Mesenchymal stem cell (in vitro differentiated cells and primary cell): ENCODE data around the gene HACE1.

ENCODE experiments used
- DNase-seq: peaks from one replicate; pipeline ENCODE4 v3.0.0-alpha.2; 2013
- H2AFZ ChIP-seq: one replicate; pipeline ENCODE4 v1.6.1; 2013; ENCODE audit warnings: low read depth, mild to moderate bottlenecking, control low read depth, inconsistent platforms, low read length, moderate library complexity
- H2AK5ac ChIP-seq: 2 replicates; pipeline ENCODE4 v1.6.1; 2013; ENCODE audit warnings: low read length, moderate library complexity, mild to moderate bottlenecking, inconsistent platforms; ENCODE audit not compliant: severe bottlenecking
- H2BK120ac ChIP-seq: one replicate; pipeline ENCODE4 v1.6.1; 2013; ENCODE audit warnings: low read depth, mild to moderate bottlenecking, inconsistent platforms, low read length, moderate library complexity
- H2BK12ac ChIP-seq, 2 experiments: one replicate each; pipeline ENCODE4 v1.6.1; 2013; ENCODE audit warnings: inconsistent platforms in 2 of 2, low read length in 2 of 2, mild to moderate bottlenecking in 2 of 2, moderate library complexity in 2 of 2, control low read depth in 1 of 2
- H2BK15ac ChIP-seq: one replicate; pipeline ENCODE4 v1.6.1; 2013; ENCODE audit warnings: mild to moderate bottlenecking, low read depth, inconsistent platforms; ENCODE audit not compliant: poor library complexity, severe bottlenecking
- H2BK5ac ChIP-seq: 2 replicates; pipeline ENCODE4 v1.6.1; 2013; ENCODE audit warnings: low read depth, mild to moderate bottlenecking, low read length, control low read depth, inconsistent platforms; ENCODE audit not compliant: poor library complexity, severe bottlenecking
- H3K14ac ChIP-seq, 2 experiments: one replicate each; pipeline ENCODE4 v1.6.1; 2013; ENCODE audit warnings: inconsistent platforms in 2 of 2, low read length in 2 of 2, control low read depth in 1 of 2, mild to moderate bottlenecking in 1 of 2, moderate library complexity in 1 of 2
- H3K18ac ChIP-seq, 2 experiments: one replicate each; pipeline ENCODE4 v1.6.1; 2013; ENCODE audit warnings: inconsistent platforms in 2 of 2, low read length in 2 of 2, control low read depth in 1 of 2, low read depth in 1 of 2, mild to moderate bottlenecking in 1 of 2
- H3K23ac ChIP-seq, 2 experiments: one replicate each; pipeline ENCODE4 v1.6.1; 2013; ENCODE audit warnings: inconsistent platforms in 2 of 2, low read length in 2 of 2, mild to moderate bottlenecking in 2 of 2, moderate library complexity in 2 of 2, control low read depth in 1 of 2
- H3K27ac ChIP-seq: 2 replicates; pipeline ENCODE4 v1.5.1; 2013; ENCODE audit warnings: mild to moderate bottlenecking, moderate library complexity, low read length, control low read depth, inconsistent platforms; ENCODE audit not compliant: poor library complexity, severe bottlenecking
- H3K27me3 ChIP-seq, 2 experiments: 2 replicates each; pipeline versions ENCODE4 v1.6.1 to v1.7.0; 2013; ENCODE audit warnings: low read length in 2 of 2, mild to moderate bottlenecking in 2 of 2, moderate library complexity in 2 of 2, control low read depth in 1 of 2, inconsistent platforms in 1 of 2; ENCODE audit not compliant: control insufficient read depth in 1 of 2, insufficient read depth in 1 of 2
- H3K36me3 ChIP-seq, 2 experiments: 2 replicates each; pipeline versions ENCODE4 v1.6.1 to v1.7.0; 2013; ENCODE audit warnings: low read length in 2 of 2, control low read depth in 1 of 2, inconsistent platforms in 1 of 2, low read depth in 1 of 2, mild to moderate bottlenecking in 1 of 2; ENCODE audit not compliant: insufficient read depth in 2 of 2, control insufficient read depth in 1 of 2
- H3K4ac ChIP-seq, 2 experiments: one replicate each; pipeline ENCODE4 v1.6.1; 2013; ENCODE audit warnings: inconsistent platforms in 2 of 2, low read length in 2 of 2, mild to moderate bottlenecking in 2 of 2, moderate library complexity in 2 of 2, control low read depth in 1 of 2, low read depth in 1 of 2
- H3K4me1 ChIP-seq: 2 replicates; pipeline ENCODE4 v1.6.1; 2013; ENCODE audit warnings: low read depth, low read length, control low read depth; ENCODE audit not compliant: control insufficient read depth, insufficient read depth
- H3K4me2 ChIP-seq: 2 replicates; pipeline ENCODE4 v1.6.1; 2013; ENCODE audit warnings: low read length, mild to moderate bottlenecking, inconsistent platforms; ENCODE audit not compliant: poor library complexity, severe bottlenecking
- H3K4me3 ChIP-seq, 2 experiments: 2 replicates each; pipeline versions ENCODE4 v1.5.1 to v1.7.0; 2013; ENCODE audit warnings: low read length in 2 of 2, mild to moderate bottlenecking in 2 of 2, control low read depth in 1 of 2, low read depth in 1 of 2; ENCODE audit not compliant: insufficient read depth in 1 of 2
- H3K79me1 ChIP-seq: replicated peaks from 2 replicates; pipeline ENCODE4 v1.6.1; 2013; ENCODE audit warnings: mild to moderate bottlenecking, control low read depth, low read length, inconsistent platforms; ENCODE audit not compliant: poor library complexity, severe bottlenecking
- H3K9ac ChIP-seq: 2 replicates; pipeline ENCODE4 v1.7.0; 2013; ENCODE audit warnings: mild to moderate bottlenecking, low read length, moderate library complexity
- H3K9me3 ChIP-seq: 2 replicates; pipeline ENCODE4 v1.7.0; 2013; ENCODE audit warnings: mild to moderate bottlenecking, low read length; ENCODE audit not compliant: control insufficient read depth
- H4K8ac ChIP-seq: one replicate; pipeline ENCODE4 v1.6.1; 2013; ENCODE audit warnings: inconsistent platforms, mild to moderate bottlenecking, low read length, moderate library complexity
- H4K91ac ChIP-seq: one replicate; pipeline ENCODE4 v1.6.1; 2013; ENCODE audit warnings: mild to moderate bottlenecking, low read length, inconsistent platforms
- WGBS: methylation state at CpG from one replicate; pipeline ENCODE4 v1.1.7; 2013; ENCODE audit warnings: mixed read lengths; 5-methylcytosine and 5-hydroxymethylcytosine counted together

The HACE1 gene

GRCh38 chr6:104716858-104717257, 142.9 kb downstream of the HACE1 start:
- Histone ChIP-seq H3K27ac (no peak overlapping the region), H2AFZ (no peak overlapping the region), H3K23ac (no peak overlapping the region), H2AK5ac (no peak overlapping the region), H2BK5ac (no peak overlapping the region), H2BK120ac (no peak overlapping the region), H3K4me1 (peaks cover 5% of the 10 kb centered on the region), H3K27me3 (no peaks in the 10 kb centered on the region), H3K79me1 (no peaks in the 10 kb centered on the region), H3K4ac (no peak overlapping the region), H4K91ac (no peak overlapping the region), H3K9ac (no peak overlapping the region), H4K8ac (no peak overlapping the region), H3K36me3 (no peaks in the 10 kb centered on the region), H2BK15ac (no peak overlapping the region), H3K9me3 (no peaks in the 10 kb centered on the region), H3K14ac (no peak overlapping the region), H2BK12ac (no peak overlapping the region), H3K18ac (no peak overlapping the region), H3K4me3 (no peak overlapping the region), H3K4me2 (no peak overlapping the region)
- WGBS = 94% methylated on average over 2 of the region's 4 CpGs
- no peak for DNase-seq

GRCh38 chr6:104714796-104715195, 144.9 kb downstream of the HACE1 start:
- Histone ChIP-seq H3K36me3 (no peaks in the 10 kb centered on the region), H3K4me1 (no peaks in the 10 kb centered on the region), H3K4ac (no peak overlapping the region), H4K91ac (no peak overlapping the region), H2AFZ (no peak overlapping the region), H3K9me3 (no peaks in the 10 kb centered on the region), H2AK5ac (no peak overlapping the region), H2BK120ac (no peak overlapping the region), H3K4me3 (no peak overlapping the region), H3K79me1 (no peaks in the 10 kb centered on the region), H3K23ac (no peak overlapping the region), H3K27ac (no peak overlapping the region), H2BK12ac (no peak overlapping the region), H3K4me2 (no peak overlapping the region), H2BK5ac (no peak overlapping the region), H3K9ac (no peak overlapping the region), H3K14ac (no peak overlapping the region), H4K8ac (no peak overlapping the region), H3K27me3 (no peaks in the 10 kb centered on the region), H3K18ac (no peak overlapping the region), H2BK15ac (no peak overlapping the region)
- 91% methylated on average over 3 of the region's 3 CpGs for WGBS
- DNase-seq = no peak

DNA sequence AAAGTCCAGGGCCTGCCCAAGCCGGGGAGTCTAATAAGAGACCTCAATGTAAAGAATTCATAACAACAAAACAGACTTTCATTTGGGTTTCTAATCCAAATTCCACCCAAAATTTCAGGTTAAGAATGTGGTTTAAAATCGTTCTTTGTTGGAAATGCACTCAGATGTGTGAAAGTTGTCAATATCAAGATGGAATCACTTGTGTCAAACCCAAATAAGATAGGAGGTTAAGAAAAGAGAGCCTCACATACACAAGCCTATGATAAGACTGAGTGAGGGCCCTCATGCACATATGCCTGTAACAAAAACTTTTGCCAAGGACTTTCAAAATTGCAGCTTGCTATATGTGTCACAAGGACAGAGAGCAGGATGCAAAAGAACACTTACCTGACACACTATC, 145.7 kb downstream of the HACE1 start:
- Histone ChIP-seq H2AK5ac (no peak overlapping the region), H3K9me3 (no peaks in the 10 kb centered on the region), H4K91ac (no peak overlapping the region), H3K4me3 (no peak overlapping the region), H3K18ac (no peak overlapping the region), H4K8ac (no peak overlapping the region), H3K4ac (no peak overlapping the region), H3K9ac (no peak overlapping the region), H2BK120ac (no peak overlapping the region), H3K14ac (no peak overlapping the region), H2BK5ac (no peak overlapping the region), H2BK12ac (no peak overlapping the region), H2AFZ (no peak overlapping the region), H3K27me3 (no peaks in the 10 kb centered on the region), H3K4me1 (no peaks in the 10 kb centered on the region), H3K36me3 (no peaks in the 10 kb centered on the region), H3K79me1 (no peaks in the 10 kb centered on the region), H3K27ac (no peak overlapping the region), H3K4me2 (no peak overlapping the region), H2BK15ac (no peak overlapping the region), H3K23ac (no peak overlapping the region)
- 100% methylated on average over 1 of the region's 2 CpGs for WGBS
- DNase-seq = no peak

- H3K79me1 ChIP-seq = no peaks in the 10 kb centered on the region
- WGBS = 5% methylated on average over 4 of the region's 4 CpGs
- no peaks in the 10 kb centered on the region for H3K27me3 ChIP-seq
- H2BK5ac ChIP-seq = no peak overlapping the region
- DNase-seq = peak; percentile 100
- no peaks in the 10 kb centered on the region for H3K36me3 ChIP-seq
- H4K91ac ChIP-seq = no peak overlapping the region
- no peaks in the 10 kb centered on the region for H3K4me1 ChIP-seq
- H2BK120ac ChIP-seq = no peak overlapping the region
- H3K4me2 ChIP-seq = no peak overlapping the region
- H2BK12ac ChIP-seq = no peak overlapping the region
- peak overlapping the region; percentile 21 for H3K27ac ChIP-seq
- no peak overlapping the region for H4K8ac ChIP-seq
- no peak overlapping the region for H3K9ac ChIP-seq
- H3K4ac ChIP-seq = no peak overlapping the region
- H2AFZ ChIP-seq = no peak overlapping the region
- no peaks in the 10 kb centered on the region for H3K9me3 ChIP-seq
- H2AK5ac ChIP-seq = no peak overlapping the region
- H3K18ac ChIP-seq = no peak overlapping the region
- no peak overlapping the region for H3K14ac ChIP-seq
- no peak overlapping the region for H2BK15ac ChIP-seq
- H3K4me3 ChIP-seq = no peak overlapping the region
- no peak overlapping the region for H3K23ac ChIP-seq
Measured at GRCh38 chr6:104711371-104711770, 148.3 kb downstream of the HACE1 start.
